ENCODE data around the gene TOMM40.

The TOMM40 gene

DNA sequence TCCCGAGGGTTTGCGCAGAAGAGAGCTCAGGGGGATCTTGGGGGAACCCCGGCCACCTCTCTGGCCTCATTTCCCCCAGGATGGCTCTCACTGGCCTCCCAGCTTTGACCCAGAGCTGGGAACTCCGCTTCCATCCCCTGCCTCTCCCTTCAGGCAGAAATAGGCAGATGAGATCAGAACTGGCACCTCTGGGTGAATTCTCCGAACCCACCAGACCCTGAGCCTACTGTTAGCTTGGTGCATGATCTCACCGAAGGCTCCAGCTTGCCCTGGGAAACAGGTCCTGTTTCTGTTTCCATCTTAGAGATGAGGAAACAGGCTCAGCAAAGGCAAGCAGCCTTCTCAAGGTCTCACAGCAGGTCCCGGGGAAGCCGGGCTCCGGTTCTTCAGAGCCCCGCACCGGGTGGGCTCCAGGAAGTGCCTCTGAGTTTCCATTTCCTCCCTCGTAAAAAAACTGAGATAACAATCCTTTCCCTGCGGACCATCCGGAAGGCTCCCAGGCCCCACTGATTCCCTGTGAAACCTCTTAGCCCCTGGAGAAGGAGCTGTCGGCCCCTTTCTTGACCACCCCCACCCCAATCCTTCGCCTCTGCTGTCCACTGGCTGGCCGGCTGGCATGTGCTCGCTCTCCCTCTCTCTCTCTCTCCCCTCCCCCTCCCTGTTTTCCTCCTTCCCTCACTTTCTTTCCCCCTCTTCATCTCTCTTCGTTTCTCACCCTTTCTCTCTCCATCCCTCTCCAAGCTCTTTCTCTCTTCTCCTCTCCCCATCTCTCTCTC lies 42.8 kb upstream of the TOMM40 start:
- peak; percentile 85 for DNase-seq (ENCODE audit: low spot score)
- TF ChIP-seq CTCF (IDR thresholded peaks at IDR 0.05), result no peak
- H3K4me3 ChIP-seq, result peak overlapping the region; percentile 92
- peak overlapping the region; percentile 95 to 96 for H3K27ac ChIP-seq

DNA sequence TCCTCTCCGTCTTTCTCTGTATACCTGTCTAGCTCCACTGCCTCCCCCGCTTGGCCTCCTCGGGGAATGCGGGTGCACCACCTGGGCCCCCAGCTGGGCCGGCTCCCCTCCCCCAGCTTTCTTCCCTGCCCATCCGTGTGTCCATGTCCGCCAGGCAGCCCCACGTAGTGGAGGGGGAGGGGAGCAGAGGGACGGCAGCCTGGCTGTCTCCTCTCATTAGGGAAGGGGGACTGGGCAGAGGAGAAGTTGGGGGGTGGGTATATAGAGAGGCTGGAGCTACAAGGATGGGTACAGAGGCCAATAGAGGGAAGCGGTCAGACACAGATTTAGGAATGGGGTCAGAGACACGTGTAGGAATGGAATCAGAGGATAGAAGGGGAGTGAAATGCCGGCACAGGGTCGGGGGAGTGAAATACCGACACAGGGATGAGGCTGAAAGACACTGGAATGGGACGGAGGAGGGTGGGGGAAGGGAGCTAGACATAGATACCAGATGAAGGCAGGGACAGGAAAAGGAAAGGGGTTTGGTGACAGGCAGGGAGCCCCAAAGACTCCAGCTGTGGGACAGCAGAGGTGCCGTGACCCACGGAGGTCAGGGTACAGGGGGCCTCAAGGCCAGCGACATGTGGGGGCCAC lies 42.1 kb upstream of the TOMM40 start:
- DNase-seq (ENCODE audit: low spot score), result no peak
- H3K4me3 ChIP-seq, result peak overlapping the region; percentile 92
- TF ChIP-seq CTCF (IDR thresholded peaks at IDR 0.05), result no peak
- H3K27ac ChIP-seq, result peak overlapping the region; percentile 95 to 96

GRCh38 chr19:44850641-44851109 lies 40.4 kb upstream of the TOMM40 start:
- H3K4me3 ChIP-seq, result no peak overlapping the region
- no peak for TF ChIP-seq CTCF (IDR thresholded peaks at IDR 0.05)
- no peak overlapping the region for H3K27ac ChIP-seq
- DNase-seq (ENCODE audit: low spot score), result no peak

- H3K4me3 ChIP-seq, result no peak overlapping the region
- no peak overlapping the region for H3K27ac ChIP-seq
- no peak for DNase-seq (ENCODE audit: low spot score)
- no peak for TF ChIP-seq CTCF (IDR thresholded peaks at IDR 0.05)
Measured at GRCh38 chr19:44851427-44851826, 39.6 kb upstream of the TOMM40 start.

- no peak for DNase-seq (ENCODE audit: low spot score)
- no peak for TF ChIP-seq CTCF (IDR thresholded peaks at IDR 0.05)
- peak overlapping the region in 1 of 2 donors; percentile 73 for H3K27ac ChIP-seq
- H3K4me3 ChIP-seq, result no peak overlapping the region
Measured at GRCh38 chr19:44855606-44856005, 35.4 kb upstream of the TOMM40 start.

DNA sequence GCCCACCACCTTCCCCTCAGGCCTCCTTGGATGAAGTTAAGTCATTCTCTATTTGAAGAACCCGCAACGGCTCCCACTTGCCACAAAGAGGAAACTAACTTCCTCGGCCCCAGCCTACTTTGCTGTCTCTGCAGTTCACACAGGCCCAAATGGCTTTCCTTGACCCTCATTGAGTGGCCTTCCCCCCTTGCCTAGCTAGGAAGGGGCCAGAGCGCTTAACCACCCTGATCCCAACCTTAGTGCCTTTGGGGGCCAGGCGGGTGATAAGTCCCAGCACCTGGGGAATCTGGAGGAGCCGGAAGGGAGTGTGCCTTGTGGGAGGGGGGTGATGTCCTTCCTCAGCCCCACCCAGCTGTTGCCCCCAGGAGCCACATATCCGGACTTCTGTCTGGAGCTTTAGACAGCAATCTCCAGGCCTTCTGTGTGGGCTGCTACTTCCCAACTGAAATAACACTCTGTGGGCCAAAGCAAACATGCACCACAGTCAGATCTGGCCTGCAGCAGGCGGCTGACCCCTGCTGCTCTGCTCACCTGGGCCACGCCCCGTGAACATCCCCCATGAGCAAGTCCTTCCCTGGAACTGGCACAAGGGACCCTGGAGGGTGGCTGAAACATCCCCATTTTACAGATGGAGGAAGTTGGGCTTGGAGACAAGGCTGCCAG lies 34.5 kb upstream of the TOMM40 start:
- no peak for DNase-seq (ENCODE audit: low spot score)
- no peak for TF ChIP-seq CTCF (IDR thresholded peaks at IDR 0.05)
- Histone ChIP-seq H3K27ac (peak overlapping the region in 1 of 2 donors; percentile 73), H3K4me3 (no peak overlapping the region)

Measured in coronary artery (tissue), 2 donors.